DMS153 (cell line): ENCODE data around the gene STX10.
"Not testable (repeated sequence)": the region's sequence is repeated elsewhere in the genome, so short reads cannot be mapped to it uniquely, and the experiment has no call there.

ENCODE experiments used
- DNase-seq: peaks from one replicate; lab custom pipeline; 2025; lab: John Stamatoyannopoulos, UW

Gene STX10, protein sequence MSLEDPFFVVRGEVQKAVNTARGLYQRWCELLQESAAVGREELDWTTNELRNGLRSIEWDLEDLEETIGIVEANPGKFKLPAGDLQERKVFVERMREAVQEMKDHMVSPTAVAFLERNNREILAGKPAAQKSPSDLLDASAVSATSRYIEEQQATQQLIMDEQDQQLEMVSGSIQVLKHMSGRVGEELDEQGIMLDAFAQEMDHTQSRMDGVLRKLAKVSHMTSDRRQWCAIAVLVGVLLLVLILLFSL

DNA sequence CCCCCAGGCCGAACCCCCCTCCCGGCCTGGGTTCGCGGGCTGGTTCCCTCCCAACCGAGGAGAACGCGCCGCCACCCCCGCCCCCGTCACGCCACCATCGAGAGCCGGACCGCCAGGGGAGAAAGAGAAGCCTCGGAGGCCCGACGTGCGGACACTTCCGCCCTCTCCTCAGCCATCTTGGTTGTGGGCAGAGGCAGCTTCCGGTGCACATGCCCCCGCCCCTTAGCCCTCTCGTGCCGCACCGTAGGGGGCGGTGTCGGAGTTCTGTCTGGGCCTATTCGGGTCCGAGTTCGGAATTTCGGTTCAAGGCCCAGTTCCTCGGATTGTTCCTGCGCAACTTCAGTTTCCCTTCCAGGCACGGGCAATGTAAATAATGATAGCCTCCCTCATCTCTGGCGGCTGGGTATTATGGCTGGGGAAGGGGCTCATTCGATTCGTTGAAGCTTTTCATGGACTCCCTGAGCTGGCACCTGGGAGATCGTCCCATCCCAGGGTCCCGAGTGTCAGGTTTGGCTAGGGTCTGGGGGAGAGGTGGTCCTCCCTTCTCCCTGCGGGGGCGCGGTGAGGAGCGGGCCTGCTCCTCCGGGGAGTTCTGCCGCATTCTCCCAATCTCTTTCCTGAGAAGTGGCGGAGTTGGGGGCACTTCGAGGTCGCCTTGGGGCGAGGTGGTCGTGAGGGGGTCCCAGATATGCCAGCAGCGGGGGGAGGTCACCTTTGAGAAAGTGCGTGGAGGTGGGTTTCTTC is at the start of gene STX10, which contains the start of gene IER2:
TSS of gene STX10 (minus strand) at position 189 of the 744 bp plus-strand sequence. CDS start 202 bp downstream, outside the sequence.
TSS of gene IER2 (plus strand) at position 225 of the 744 bp plus-strand sequence. CDS start 2,776 bp downstream, outside the sequence.
- DNase-seq: peak; percentile 81

DNA sequence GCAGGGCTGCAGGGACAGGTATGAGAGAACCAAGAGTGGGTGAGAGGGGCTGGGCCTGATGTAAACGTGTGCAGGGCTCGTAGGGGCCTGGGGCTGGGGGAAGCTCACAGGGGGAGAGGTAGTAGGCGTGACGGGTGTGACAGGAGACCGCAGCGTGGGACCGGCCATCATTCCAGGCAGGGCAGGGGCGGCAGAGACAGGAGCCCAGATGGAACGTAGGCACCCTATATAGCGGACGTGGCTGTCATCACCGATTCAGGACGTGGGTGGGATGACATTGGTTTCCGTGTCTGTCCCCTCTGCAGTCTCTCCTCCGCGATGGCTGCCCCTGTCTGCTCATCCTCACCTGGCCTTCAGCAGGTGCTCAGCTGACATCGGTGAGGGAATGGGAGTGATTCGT is 48.5 kb upstream of the STX10 start:
- no peak for DNase-seq

DNA sequence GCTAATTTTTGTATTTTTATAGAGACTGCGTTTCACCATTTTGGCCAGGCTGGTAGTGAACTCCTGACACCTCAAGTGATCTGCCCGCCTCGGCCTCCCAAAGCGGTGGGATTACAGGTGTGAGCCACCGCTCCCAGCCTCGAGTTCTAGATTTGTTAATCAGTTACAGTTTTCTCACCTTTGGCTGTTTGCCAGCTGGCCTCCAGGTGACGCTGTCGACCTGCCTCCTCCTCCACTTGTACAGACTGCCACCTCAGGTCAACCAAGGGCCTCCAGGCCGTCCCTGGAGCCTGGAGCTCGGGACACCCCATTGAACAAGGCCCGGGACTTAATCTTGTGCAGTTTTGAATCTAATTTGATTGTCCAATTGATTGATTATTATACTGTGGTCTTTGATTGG is 45.5 kb upstream of the STX10 start:
- DNase-seq: peak; percentile 26

DNA sequence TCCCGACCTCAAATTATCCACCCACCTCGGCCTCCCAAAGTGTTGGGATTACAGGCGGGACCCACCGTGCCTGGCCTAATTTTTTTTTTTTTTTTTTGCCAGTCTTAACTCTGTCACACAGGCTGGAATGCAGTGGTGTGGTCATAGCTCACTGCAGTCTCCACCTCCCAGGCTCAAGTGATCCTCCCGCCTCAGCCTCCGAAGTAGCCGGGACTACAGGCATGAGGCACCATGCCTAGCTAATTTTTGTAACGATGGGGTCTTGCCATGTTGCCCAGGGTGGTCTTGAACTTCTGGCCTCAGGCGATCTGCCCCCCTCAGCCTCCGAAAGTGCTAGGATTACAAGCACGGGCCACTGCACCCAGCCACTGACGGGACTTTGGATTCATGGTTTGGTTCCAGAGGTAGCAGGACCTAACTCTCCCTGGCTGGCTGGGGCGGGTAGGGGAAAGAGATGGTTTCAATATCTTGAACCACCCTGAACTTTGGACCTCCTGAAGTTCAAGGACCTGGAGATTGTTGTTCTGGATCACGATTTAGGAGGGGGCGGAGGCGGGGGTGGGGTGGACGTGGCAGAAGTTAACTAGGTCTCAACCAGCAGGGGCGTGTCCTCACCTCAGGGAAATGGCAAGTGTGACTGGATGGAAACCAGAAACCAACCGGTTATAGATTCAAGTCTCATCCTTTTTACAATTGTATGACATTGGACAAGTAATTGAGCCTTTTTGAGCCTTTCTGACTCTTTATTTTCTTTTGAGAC is 40.8 kb upstream of the STX10 start:
- DNase-seq: no peak

DNA sequence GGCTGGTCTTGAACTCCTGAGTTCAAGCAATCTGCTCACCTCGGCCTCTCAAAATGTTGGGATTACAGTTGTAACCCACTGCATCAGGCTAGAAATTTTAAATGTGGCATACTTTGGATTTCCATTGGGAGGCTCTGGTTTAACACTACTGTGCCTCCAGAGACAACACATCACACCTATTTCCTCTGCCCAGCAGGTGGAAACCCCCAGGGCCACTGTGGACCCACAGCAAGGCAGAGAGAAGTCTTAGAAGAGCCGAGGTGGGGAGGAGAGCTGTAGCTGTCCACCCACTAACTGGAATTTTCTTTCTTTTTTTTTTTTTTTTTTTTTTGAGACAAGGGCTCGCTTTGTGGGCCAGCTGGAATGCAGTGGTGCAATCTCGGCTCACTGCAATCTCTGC is 39.4 kb upstream of the STX10 start:
- DNase-seq: no peak

DNA sequence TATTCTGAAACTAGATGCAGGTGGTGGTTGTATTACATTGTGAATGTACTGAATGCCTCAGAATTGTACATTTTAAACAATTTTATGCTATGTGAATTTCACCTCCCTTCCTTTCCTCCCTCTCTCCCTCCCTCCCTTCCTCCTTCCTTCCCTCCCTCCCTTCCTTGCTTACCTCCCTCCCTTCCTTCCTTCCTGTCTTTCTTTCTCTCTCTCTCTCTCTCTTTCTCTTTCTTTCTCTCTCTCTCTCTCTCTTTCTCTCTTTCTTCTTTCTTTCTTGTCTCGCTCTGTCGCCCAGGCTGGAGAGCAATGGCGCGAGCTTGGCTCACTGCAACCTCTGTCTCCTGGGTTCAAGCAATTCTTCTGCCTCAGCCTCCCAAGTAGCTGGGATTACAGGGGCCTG is 37.2 kb upstream of the STX10 start:
- DNase-seq: no peak

DNA sequence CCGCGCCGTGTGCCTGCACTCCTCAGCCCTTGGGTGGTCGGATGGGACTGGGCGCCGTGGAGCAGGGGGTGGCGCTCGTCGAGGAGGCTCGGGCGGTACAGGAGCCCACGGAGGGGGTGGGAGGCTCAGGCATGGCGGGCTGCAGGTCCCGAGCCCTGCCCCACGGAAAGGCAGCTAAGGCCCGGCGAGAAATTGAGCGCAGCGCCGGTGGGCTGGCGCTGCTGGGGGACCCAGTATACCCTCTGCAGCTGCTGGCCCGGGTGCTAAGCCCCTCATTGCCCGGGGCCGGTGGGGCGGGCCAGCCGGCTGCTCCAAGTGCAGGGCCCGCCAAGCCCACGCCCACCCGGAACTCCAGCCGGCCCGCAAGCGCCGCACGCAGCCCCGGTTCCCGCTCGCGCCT is 36.5 kb upstream of the STX10 start:
- DNase-seq: not testable (repeated sequence)

DNA sequence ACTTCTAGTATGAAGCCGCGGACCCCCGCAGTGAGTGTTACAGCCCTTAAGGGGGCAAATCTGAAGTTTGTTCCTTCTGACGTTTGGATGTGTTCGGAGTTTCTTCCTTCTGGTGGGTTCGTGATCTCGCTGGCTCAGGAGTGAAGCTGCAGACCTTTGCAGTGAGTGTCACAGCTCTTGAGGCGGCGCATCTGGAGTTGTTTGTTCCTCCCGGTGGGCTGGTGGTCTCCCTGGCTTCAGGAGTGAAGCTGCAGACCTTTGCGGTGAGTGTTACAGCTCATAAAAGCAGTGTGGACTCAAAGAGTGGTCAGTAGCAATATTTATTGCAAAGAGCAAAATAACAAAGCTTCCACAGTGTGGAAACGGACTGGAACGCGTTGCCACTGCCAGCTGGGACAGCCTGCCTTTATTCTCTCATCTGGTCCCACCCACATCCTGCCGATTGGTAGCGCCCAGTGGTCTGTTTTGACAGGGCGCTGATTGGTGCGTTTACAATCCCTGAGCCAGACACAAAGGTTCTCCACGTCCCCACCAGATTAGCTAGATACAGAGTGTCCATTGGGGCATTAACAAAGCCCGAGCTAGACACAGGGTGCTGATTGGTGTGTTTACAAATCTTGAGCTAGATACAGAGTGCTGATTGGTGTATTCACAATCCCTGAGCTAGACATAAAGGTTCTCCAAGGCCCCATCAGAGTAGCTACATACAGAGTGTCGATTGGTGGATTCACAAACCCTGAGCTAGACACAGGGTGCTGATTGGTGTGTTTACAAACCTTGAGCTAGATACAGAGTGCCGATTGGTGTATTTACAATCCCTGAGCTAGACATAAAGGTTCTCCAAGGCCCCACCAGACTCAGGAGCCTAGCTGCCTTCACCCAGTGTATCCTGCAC is 35.8 kb upstream of the STX10 start:
- DNase-seq: not testable (repeated sequence)

DNA sequence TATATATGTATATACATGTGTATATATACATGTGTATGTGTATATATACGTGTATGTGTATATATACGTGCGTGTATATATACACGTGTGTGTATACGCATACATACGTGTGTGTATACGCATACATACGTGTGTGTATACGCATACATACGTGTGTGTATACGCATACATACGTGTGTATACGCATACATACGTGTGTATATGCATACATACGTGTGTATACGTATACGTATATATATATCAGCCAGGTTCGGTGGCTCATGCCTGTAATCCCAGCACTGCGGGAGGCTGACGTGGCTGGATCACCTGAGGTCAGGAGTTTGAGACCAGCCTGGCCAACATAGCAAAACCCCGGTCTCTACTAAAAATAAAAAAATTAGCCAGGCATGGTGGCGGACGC is 34.8 kb upstream of the STX10 start:
- not testable (repeated sequence) for DNase-seq

DNA sequence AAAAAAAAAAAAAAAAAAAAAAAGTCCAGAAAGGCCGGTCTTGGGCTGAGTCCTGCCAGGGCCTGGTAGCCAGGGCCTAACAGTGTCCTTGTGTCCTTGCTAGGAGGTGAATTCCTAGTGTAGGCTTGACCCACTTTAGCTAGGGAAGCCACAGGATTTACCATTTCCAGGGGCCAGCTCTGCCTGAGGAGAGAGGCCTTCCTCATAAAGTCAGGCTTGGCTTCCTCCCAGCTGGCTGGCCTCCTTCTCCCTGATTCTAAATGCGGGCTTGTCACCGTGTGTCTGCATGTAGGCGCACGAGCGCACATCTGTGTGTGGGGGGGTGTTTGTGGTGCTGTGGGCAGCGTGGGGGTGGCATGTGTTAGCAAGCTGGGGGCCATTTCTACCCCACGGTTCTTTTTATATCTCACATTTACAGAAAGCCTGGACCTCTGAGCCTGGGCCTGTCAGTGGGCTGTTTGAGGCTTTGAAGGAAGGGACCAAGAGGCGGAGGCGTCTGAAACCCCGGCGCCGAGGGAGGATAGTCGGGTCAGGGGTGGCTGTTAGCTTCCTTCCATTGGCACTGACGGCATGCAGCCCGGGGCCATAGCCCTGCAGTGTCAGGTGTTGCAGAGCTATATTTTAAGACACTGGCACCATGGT is 31.7 kb upstream of the STX10 start:
- no peak for DNase-seq

DNA sequence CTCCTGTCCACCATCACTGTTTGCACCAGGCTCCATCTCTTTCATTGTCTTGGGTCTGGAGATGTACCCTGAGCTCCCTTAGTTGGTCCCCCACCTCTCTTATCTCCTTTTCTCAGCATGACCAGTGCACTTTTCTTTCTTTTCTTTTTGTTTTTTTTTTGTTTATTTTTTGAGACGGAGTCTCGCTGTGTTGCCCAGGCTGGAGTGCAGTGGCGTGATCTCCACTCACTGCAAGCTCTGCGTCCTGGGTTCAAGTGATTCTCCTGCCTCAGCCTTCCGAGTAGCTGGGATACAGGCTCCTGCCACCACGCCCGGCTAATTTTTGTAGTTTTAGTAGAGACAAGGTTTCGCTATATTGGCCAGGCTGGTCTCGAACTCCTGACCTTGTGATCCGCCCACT is 28.1 kb upstream of the STX10 start:
- not testable (repeated sequence) for DNase-seq

DNA sequence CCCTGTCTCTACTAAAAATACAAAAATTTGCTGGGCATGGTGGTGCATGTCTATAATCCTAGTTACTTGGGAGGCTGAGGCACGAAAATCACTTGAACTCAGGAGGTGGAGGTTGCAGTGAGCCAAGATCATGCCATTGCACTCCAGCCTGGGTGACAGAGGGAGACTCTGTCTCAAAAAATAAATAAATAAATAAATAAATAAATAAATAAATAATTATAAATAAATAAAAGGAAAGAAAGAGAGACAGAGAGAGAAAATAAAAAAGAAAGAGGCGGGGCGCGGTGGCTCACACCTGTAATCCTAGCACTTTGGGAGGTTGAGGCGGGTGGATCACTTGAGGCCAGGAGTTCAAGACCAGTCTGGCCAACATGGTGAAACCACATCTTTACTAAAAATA is 27.4 kb upstream of the STX10 start:
- not testable (repeated sequence) for DNase-seq

DNA sequence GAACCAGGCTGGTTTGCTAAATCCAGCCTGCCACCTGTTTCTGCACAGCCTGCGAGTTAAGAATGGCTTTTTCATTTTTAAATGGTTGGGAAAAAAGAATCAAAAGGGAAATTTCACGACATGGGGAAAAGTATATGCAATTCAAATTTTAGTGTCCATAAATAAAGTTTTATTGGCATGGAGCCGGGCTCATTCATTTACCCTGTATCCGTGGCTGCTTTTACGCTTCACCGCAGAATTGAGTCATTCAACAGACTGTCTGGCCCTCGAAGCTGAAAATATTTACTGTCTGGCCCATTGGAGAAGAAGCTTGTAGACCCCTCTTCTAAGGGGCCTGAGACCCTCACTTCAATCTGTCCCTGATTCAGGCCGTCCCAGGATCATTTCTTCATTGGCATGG is 26.2 kb upstream of the STX10 start:
- DNase-seq: no peak

DNA sequence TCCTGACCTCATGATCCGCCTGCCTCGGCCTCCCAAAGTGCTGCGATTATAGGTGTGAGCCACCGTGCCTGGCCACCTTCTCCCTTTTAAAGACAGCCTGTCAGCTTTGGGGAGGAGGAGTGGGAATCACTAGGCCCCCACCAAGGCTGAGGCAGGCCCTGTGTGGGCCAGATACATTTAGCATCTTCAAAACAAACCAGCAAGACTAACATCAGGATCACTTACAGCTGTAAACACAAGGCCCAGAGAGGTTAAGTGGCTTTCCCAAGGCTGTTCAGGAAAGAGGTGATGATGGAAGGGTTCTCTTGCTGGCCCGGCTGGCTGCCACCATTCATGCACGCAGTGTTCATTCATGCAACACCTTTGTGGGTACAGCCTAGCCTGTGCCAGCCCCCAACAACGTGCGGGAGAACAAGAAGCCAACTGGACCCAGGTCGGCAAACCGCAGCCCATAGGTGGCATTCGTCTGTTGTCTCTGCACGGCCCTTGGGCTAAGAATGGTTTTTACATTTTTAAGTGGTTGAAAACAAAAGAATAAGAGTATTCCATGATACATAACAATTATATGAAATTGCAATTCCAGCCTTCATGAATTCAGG is 23.1 kb upstream of the STX10 start:
- DNase-seq: no peak

DNA sequence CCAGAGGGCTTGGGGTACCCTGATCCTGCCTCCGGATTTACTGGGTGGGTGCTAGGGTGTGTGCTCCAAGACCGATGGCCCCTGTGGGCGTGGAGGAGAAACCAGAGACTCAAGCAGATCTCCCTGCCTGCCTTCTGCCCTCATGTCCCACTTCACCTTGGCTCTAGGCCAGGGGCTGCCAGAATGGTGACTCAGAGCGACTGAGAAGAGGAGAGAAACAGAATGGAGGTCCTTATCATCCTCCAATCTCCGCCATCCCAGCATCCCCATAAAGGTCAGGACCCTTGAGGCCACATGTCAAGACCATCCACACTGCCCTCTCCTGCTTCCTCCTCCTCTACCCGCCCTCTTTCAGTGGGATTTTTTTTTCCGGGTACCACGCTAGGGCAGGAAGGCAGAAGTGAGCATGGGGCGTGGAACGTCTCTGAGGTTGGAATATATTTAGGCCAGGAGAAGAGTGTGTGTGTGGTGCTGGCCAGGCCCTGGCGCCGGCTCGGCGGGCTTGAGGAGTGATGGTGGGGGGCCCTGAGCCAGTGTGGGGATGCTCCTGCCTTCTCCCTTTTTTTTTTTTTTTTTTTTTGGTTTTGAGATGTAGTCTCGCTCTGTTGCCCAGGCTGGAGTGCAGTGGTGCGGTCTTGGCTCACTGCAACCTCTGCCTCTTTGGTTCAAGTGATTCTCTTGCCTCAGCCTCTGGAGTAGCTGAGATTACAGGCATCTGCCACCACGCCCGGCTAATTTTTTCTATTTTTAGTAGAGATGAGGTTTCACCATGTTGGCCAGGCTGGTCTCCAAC is 22.4 kb upstream of the STX10 start:
- DNase-seq: peak; percentile 57

DNA sequence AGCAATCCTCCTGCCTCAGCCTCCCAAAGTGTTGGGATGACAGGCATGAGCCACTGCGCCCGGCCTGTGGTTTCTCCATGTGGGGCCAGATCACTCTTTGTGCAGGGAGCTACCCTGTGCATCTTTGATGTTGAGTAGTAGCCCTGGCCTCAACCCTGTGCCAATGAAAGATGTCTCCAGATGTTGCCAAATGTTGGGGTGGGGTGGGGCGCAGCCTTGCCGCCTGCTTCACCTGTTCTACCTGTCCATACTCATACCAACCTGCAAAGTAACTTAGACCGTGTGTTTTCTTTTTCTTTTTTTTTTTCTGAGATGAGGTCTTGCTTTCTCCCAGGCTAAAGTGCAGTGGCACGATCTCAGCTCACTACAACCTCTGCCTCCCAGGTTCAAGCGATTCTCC is 21.0 kb upstream of the STX10 start:
- no peak for DNase-seq

DNA sequence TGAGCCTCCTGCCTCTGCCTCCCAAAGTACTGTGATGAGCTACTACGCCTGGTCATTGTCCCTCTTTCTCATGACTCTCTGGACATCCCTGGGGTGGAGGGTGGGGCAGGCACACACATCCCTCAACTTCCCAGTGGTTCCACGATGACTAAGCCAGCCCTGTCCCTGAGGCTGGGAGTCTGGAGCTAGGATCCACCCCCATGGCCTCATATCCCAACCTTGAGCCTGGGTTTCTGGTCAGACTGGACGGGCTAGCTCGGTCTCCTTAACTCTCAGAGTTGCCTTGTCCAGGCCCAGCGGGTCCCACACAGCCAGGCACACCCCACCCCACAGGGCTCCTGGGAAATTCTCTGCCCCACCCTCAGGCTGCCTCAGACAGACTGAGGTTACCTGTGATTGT is 19.6 kb upstream of the STX10 start:
- DNase-seq: no peak

DNA sequence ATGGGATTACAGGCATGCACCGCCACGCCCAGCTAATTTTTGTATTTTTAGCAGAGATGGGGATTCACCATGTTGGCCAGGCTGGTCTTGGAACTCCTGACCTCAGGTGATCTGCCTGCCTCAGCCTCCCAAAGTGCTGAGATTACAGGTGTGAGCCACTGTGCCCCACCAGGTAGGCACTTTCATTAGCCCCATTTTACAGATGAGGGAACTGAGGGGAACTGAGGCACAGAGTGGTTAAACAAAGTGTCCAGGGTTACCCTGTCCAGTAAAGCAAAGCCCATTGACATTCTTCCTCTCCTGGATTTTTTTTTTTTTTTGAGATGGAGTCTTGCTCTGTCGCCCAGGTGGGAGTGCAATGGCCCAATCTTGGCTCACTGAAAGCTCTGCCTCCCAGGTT is 16.0 kb upstream of the STX10 start:
- DNase-seq: not testable (repeated sequence)

DNA sequence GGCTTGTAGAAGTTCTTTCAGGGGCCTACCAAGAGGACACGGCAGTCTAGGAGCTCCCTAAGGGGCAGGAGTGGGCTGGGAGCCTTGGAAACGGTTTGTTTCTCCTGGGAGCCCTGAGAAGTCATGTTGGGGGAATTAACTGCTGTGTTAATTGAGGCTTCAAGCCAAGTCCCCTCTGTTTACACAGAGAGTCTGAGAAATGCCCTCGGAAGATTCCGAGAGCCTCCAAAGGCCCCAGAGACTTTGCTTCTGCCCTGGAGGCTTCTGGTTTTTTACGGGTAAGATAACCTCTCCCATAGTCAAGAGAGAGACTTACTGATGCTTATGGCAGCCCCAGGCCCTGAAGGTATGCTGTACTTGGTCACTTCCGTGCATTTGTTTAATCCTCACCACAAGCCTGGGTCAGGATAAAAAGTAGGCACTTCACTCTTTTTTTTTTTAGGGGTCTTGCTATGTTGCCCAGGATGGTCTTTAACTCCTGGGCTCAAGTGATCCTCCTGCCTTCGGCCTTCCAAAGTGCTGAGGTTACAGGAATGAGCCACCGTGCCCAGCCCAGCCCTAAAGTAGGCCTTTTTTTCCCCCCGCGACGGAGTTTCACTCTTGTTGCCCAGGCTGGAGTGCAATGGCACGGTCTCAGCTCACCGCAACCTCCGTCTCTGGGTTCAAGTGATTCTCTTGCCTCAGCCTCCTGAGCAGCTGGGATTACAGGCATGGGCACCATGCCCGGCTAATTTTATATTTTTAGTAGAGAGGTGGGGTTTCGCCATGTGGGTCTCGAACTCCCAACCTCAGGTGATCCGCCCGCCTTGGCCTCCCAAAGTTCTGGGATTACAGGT is 15.2 kb upstream of the STX10 start:
- no peak for DNase-seq
